Measurements from ENCODE around the gene POMGNT2.

DNA sequence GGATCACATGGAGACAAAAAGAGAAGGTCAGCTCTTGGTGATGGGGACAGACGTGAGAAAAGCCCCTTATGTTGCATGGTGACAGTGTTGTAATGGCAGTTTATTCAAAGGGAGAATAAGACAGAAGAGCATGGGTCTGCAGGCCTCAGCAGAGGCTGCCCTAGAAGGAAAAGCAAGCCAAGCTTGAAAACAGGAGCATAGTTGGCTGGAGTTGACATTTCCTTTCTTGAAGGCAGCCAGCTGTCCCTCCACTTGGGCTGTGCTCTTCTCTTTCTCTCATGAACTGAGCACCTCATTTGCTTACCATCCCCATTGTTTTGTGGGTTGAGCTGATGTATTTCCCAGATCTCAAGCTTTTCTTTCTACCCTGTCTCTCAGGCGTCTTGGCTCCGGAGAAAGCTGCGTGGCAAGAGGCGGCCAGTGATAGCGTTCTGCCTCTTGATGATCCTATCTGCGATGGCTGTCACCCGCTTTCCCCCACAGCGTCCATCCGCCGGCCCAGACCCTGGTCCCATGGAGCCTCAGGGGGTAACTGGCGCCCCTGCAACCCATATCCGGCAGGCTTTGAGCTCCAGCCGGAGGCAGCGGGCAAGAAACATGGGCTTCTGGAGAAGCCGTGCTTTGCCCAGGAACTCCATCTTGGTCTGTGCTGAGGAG lies 73.9 kb downstream of the POMGNT2 start:
- TF ChIP-seq, protein P1, sequence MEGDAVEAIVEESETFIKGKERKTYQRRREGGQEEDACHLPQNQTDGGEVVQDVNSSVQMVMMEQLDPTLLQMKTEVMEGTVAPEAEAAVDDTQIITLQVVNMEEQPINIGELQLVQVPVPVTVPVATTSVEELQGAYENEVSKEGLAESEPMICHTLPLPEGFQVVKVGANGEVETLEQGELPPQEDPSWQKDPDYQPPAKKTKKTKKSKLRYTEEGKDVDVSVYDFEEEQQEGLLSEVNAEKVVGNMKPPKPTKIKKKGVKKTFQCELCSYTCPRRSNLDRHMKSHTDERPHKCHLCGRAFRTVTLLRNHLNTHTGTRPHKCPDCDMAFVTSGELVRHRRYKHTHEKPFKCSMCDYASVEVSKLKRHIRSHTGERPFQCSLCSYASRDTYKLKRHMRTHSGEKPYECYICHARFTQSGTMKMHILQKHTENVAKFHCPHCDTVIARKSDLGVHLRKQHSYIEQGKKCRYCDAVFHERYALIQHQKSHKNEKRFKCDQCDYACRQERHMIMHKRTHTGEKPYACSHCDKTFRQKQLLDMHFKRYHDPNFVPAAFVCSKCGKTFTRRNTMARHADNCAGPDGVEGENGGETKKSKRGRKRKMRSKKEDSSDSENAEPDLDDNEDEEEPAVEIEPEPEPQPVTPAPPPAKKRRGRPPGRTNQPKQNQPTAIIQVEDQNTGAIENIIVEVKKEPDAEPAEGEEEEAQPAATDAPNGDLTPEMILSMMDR (IDR thresholded peaks at IDR 0.05 in 2 of 3, conservative IDR thresholded peaks at IDR 0.05 in 1 of 3; ENCODE audit: control insufficient read depth in 2 of 3, extremely low read depth in 1 of 3, insufficient read depth in 1 of 3, low read depth in 3 of 3, low read length in 3 of 3) = no peak
- TF ChIP-seq CBFB (IDR thresholded peaks at IDR 0.05; ENCODE audit: low read depth) = no peak
- no peak for TF ChIP-seq PML (IDR thresholded peaks at IDR 0.05; ENCODE audit: low read length)
- no peak for TF ChIP-seq FOXM1 (IDR thresholded peaks at IDR 0.05; ENCODE audit: low read depth, low read length)
- TF ChIP-seq, protein P2, sequence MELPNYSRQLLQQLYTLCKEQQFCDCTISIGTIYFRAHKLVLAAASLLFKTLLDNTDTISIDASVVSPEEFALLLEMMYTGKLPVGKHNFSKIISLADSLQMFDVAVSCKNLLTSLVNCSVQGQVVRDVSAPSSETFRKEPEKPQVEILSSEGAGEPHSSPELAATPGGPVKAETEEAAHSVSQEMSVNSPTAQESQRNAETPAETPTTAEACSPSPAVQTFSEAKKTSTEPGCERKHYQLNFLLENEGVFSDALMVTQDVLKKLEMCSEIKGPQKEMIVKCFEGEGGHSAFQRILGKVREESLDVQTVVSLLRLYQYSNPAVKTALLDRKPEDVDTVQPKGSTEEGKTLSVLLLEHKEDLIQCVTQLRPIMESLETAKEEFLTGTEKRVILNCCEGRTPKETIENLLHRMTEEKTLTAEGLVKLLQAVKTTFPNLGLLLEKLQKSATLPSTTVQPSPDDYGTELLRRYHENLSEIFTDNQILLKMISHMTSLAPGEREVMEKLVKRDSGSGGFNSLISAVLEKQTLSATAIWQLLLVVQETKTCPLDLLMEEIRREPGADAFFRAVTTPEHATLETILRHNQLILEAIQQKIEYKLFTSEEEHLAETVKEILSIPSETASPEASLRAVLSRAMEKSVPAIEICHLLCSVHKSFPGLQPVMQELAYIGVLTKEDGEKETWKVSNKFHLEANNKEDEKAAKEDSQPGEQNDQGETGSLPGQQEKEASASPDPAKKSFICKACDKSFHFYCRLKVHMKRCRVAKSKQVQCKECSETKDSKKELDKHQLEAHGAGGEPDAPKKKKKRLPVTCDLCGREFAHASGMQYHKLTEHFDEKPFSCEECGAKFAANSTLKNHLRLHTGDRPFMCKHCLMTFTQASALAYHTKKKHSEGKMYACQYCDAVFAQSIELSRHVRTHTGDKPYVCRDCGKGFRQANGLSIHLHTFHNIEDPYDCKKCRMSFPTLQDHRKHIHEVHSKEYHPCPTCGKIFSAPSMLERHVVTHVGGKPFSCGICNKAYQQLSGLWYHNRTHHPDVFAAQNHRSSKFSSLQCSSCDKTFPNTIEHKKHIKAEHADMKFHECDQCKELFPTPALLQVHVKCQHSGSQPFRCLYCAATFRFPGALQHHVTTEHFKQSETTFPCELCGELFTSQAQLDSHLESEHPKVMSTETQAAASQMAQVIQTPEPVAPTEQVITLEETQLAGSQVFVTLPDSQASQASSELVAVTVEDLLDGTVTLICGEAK (IDR thresholded peaks at IDR 0.05; ENCODE audit: borderline replicate concordance) = no peak
- TF ChIP-seq, protein P3, sequence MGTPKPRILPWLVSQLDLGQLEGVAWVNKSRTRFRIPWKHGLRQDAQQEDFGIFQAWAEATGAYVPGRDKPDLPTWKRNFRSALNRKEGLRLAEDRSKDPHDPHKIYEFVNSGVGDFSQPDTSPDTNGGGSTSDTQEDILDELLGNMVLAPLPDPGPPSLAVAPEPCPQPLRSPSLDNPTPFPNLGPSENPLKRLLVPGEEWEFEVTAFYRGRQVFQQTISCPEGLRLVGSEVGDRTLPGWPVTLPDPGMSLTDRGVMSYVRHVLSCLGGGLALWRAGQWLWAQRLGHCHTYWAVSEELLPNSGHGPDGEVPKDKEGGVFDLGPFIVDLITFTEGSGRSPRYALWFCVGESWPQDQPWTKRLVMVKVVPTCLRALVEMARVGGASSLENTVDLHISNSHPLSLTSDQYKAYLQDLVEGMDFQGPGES (IDR thresholded peaks at IDR 0.05) = no peak
- no peak for TF ChIP-seq TAF1 (IDR thresholded peaks at IDR 0.05; ENCODE audit: borderline replicate concordance, low read depth, low read length)
- TF ChIP-seq ZZZ3 (IDR thresholded peaks at IDR 0.05; ENCODE audit: control insufficient read depth, insufficient read length, low read depth) = no peak
- no peak for TF ChIP-seq GABPA (IDR thresholded peaks at IDR 0.05; ENCODE audit: low read depth)
- TF ChIP-seq POLR2AphosphoS2 (IDR thresholded peaks at IDR 0.05; ENCODE audit: low read depth, low read length) = no peak
